Adrenal gland (tissue), 12 donors: ENCODE results near the gene RASIP1. TPM values are rescaled to one million over a fixed set of nuclear protein-coding genes. Genes with fewer than 3 reads are reported as not detected.

Experiments
- DNase-seq, 7 donors: peaks; one replicate each; pipeline ENCODE4 v3.0.0-alpha.2; 2019 to 2020
- H3K27ac ChIP-seq, 5 donors: fragments of 200-600 bp; sonication (generic) in 4 of 5; 1 replicate in 3 of 5; 2 replicates in 2 of 5; pipeline versions ENCODE4 v1.5.1 to v1.8.0; 2016 to 2020; ENCODE audit warnings: mild to moderate bottlenecking in 1 of 5
- H3K27me3 ChIP-seq: fragments of 200-600 bp; 2 replicates; pipeline ENCODE4 v1.8.0; 2021
- H3K36me3 ChIP-seq, 2 donors: fragments of 200-600 bp; replicated peaks in 1 of 2; 1 replicate in 1 of 2; 2 replicates in 1 of 2; pipeline versions ENCODE4 v1.5.1 to v1.8.0; 2018 to 2022
- H3K4me1 ChIP-seq, 2 donors: fragments of 200-600 bp; replicated peaks in 1 of 2; 1 replicate in 1 of 2; 2 replicates in 1 of 2; pipeline versions ENCODE4 v1.5.1 to v1.8.0; 2018 to 2021
- H3K4me3 ChIP-seq, 4 donors: fragments of 200-600 bp; sonication (generic) in 3 of 4; one replicate each; pipeline ENCODE4 v1.5.1; 2016 to 2018
- H3K9me3 ChIP-seq, 3 donors: fragments of 200-600 bp; sonication (generic) in 1 of 3; replicated peaks in 1 of 3; 1 replicate in 2 of 3; 2 replicates in 1 of 3; pipeline versions ENCODE4 v1.5.1 to v1.8.0; 2016 to 2021
- POLR2A ChIP-seq, 2 donors: fragments of 450-650 bp; IDR thresholded peaks; one replicate each; pipeline ENCODE4 v1.6.1; 2017; ENCODE audit warnings: antibody characterized with exemption in 2 of 2, mild to moderate bottlenecking in 2 of 2, moderate library complexity in 1 of 2
- WGBS, 4 donors: extraction: QIAGEN DNeasy Blood & Tissue Kit in 2 of 4; methylation state at CpG; one replicate each; pipeline versions ENCODE4 v1.1.5 to v1.1.7; 2013 to 2017; 5-methylcytosine and 5-hydroxymethylcytosine counted together
- intact Hi-C, 2 donors: fragments of 100-400 bp; cut with DNase I; formaldehyde crosslinking; loops; one replicate each; pipeline versions ENCODE4 v1.14.1 to v1.15.0; 2022 to 2023
- polyA plus RNA-seq, 3 donors: library from polyadenylated mRNA; stranded (reverse); fragments of 200-250 nt in 2 of 3; fragments of 350-450 nt in 1 of 3; fragmentation: Illumina TruSeq in 1 of 3; extraction: RNeasy Lipid Tissue Mini Kit (QIAGEN cat#74804) in 1 of 3; gene quantifications; one replicate each; pipeline ENCODE4 v1.2.3, GENCODE V29; 2013 to 2014
- total RNA-seq, 9 donors: library from RNA; depleted of rRNA in 4 of 9; stranded (reverse); fragments of >200 nt in 4 of 9; fragments of 120-200 nt in 1 of 9; fragmentation: NEBNext Ultra II Directional in 1 of 9; extraction: Animal tissue kit (Norgen Biotek cat#: 25700) in 1 of 9; gene quantifications; one replicate each; pipeline versions ENCODE4 v1.1.0 to v1.2.4, GENCODE V29; 2013 to 2023
- TF ChIP-seq, protein P1 (sequence below), 6 experiments: fragments of 450-650 bp in 4 of 6; fragments of 200-600 bp in 2 of 6; sonication (generic) in 1 of 6; IDR thresholded peaks; 1 replicate in 5 of 6; 2 replicates in 1 of 6; pipeline versions ENCODE4 v1.5.1 to v1.8.0; 2016 to 2021; ENCODE audit warnings: antibody characterized with exemption in 6 of 6, mild to moderate bottlenecking in 2 of 6, moderate library complexity in 1 of 6
- donor health status: healthy with polysubstance abuse.
- donor health status: Bipolar disorder and iron deficiency.
- donor health status: DM: yes; HTN: yes; CAD: no.
- donor health status: DM: no; HTN: no; CAD: no.
- donor health status: DM: no; HTN: no; CAD: no.
- donor health status: DM: yes; HTN: yes; CAD: no.

RASIP1 gene
- total and polyA plus RNA-seq, 12 donors: 5.1 to 38.9 (median 16.7) TPM

GRCh38 chr19:48713864-48714755, 26.3 kb downstream of the RASIP1 start:
- H3K27me3 ChIP-seq: no peaks in the 10 kb centered on the region
- H3K4me3 ChIP-seq: peak overlapping the region in 2 of 4 donors; percentile 34 to 58
- peaks cover 32 to 49% of the 10 kb centered on the region in 2 donors for H3K4me1 ChIP-seq
- intact Hi-C loops: no loop called here
- TF ChIP-seq POLR2A (IDR thresholded peaks at IDR 0.05): peak in 1 of 2 donors; percentile 71
- TF ChIP-seq, protein P1, sequence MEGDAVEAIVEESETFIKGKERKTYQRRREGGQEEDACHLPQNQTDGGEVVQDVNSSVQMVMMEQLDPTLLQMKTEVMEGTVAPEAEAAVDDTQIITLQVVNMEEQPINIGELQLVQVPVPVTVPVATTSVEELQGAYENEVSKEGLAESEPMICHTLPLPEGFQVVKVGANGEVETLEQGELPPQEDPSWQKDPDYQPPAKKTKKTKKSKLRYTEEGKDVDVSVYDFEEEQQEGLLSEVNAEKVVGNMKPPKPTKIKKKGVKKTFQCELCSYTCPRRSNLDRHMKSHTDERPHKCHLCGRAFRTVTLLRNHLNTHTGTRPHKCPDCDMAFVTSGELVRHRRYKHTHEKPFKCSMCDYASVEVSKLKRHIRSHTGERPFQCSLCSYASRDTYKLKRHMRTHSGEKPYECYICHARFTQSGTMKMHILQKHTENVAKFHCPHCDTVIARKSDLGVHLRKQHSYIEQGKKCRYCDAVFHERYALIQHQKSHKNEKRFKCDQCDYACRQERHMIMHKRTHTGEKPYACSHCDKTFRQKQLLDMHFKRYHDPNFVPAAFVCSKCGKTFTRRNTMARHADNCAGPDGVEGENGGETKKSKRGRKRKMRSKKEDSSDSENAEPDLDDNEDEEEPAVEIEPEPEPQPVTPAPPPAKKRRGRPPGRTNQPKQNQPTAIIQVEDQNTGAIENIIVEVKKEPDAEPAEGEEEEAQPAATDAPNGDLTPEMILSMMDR (IDR thresholded peaks at IDR 0.05): no peak
- WGBS, 4 donors: 0 to 1% (median 1%) methylated on average over 48 to 67 of the region's 67 CpGs
- H3K36me3 ChIP-seq: no peaks in the 10 kb centered on the region
- peak; percentile 99 to 100 (median 100) for DNase-seq
- H3K9me3 ChIP-seq: no peaks in the 10 kb centered on the region
- peak overlapping the region in 4 of 5 donors; percentile 57 to 81 (median 70) for H3K27ac ChIP-seq

- Histone ChIP-seq H3K27me3 (no peaks in the 10 kb centered on the region), H3K27ac (peak overlapping the region in 3 of 5 donors; percentile 32 to 81 (median 76)), H3K36me3 (no peaks in the 10 kb centered on the region), H3K9me3 (no peaks in the 10 kb centered on the region), H3K4me1 (peaks cover 26 to 42% of the 10 kb centered on the region in 2 donors), H3K4me3 (peak overlapping the region in 2 of 4 donors; percentile 34 to 58)
- intact Hi-C loops: no loop called here
- WGBS, 4 donors: 16 to 24% (median 18%) methylated on average over 20 to 25 of the region's 25 CpGs
- TF ChIP-seq, protein P1 (IDR thresholded peaks at IDR 0.05): peak in 3 of 6 experiments; percentile 21 to 33 (median 31)
- no peak for TF ChIP-seq POLR2A (IDR thresholded peaks at IDR 0.05)
- DNase-seq: peak in 1 of 7 donors; percentile 48
These were observed 27.2 kb downstream of the RASIP1 start for GRCh38 chr19:48713041-48713863.

DNA sequence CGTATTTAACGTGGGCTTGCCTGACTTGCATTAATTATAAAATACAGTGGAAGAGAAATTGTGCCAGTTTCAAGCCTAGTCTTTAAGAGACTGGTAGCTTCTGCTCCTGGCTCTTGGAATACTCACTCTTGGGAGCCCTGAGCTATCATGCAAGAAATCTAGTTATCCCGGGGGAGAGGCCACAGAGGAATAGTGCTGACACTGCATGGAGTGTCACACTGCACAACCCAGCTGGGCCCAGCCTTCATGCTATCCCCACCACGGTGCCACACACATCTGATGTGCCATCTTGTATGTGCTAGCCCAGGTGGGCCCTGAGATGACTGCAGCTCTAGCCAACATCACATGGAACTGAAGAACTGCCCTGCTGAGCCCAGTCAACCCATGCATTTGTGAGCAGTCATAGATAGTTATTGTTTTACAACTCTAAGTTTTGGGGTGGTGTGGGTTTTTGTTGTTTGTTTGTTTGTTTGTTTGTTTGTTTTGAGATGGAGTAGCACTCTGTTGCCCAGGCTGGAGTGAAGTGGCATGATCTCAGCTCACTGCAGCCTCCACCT, 29.2 kb downstream of the RASIP1 start:
- intact Hi-C loops: no loop called here
- H3K4me1 ChIP-seq: peaks cover 14 to 25% of the 10 kb centered on the region in 2 donors
- H3K27me3 ChIP-seq: no peaks in the 10 kb centered on the region
- WGBS, 4 donors: 65 to 92% (median 78%) methylated on average over 4 of the region's 4 CpGs
- H3K27ac ChIP-seq: no peak overlapping the region
- no peak for TF ChIP-seq POLR2A (IDR thresholded peaks at IDR 0.05)
- TF ChIP-seq, protein P1 (IDR thresholded peaks at IDR 0.05): no peak
- DNase-seq: no peak
- no peaks in the 10 kb centered on the region for H3K9me3 ChIP-seq
- H3K4me3 ChIP-seq: no peak overlapping the region
- H3K36me3 ChIP-seq: no peaks in the 10 kb centered on the region

DNA sequence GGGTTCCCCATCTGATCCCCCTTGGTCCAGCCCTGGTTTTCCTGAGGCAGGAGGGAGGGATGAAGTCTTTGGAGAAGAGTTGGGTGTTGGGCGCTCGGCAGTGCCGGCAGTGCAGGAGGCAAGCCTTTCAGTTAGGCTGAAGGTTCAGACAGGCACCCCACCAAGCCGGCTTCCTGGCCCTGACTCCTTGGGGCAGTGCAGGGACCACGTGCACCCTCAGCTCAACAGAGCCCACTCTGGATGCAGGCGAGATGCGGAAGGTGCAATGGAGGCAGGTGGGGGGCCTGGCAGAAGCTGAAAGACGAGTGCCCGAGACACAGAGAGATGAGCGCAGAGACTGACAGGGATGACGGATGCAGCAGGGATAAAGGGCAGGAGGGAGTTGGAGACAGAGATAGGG, 31.9 kb downstream of the RASIP1 start:
- no peak for DNase-seq
- intact Hi-C loops: no loop called here
- Histone ChIP-seq H3K4me1 (peaks cover 5 to 7% of the 10 kb centered on the region in 2 donors), H3K27ac (no peak overlapping the region), H3K27me3 (no peaks in the 10 kb centered on the region), H3K36me3 (no peaks in the 10 kb centered on the region), H3K9me3 (no peaks in the 10 kb centered on the region), H3K4me3 (no peak overlapping the region)
- WGBS, 4 donors: 30 to 38% (median 38%) methylated on average over 11 of the region's 11 CpGs
- TF ChIP-seq, protein P1 (IDR thresholded peaks at IDR 0.05): no peak
- TF ChIP-seq POLR2A (IDR thresholded peaks at IDR 0.05): no peak
